Measurements from ENCODE around the gene PTER. TPM values are rescaled to one million over a fixed set of nuclear protein-coding genes. Genes with fewer than 3 reads are reported as not detected.

PTER gene
- total RNA-seq, 2 experiments from 2014 or later = 12.8 to 14.1 TPM

DNA sequence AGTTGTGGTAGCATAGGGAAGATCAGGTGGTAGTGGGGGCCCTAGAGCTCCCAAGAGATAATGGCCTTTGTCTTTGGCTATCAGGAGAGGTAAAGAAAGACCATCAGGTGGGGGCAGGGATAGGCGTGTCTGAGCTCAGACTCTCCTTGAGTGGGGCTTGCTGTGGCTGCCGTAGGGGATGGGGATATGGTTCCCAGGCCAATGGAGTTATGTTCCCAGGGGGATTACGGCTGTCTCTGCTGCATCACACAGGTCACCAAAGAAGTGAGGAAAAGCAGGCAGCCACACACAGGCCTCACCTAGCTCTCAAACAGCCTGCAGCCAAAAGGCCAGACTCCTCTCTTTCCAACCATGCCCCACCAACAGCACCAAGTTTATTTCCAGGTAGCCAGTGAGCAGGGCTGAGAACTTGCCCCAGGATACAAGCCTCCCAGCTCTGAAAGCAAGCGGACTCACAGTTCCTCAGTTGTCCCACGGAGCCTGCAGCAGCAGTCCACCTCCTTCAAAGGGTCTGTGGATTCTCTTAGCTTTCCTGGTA is 122.5 kb downstream of the PTER start:
- H3K27ac Mint-ChIP-seq = no peak overlapping the region
- peaks cover 18% of the 10 kb centered on the region for H3K27me3 Mint-ChIP-seq (ENCODE audit: low read depth)
- ChIA-PET POLR2A (no interaction called here), CTCF (no interaction called here)
- H3K4me3 Mint-ChIP-seq = no peak overlapping the region
- ATAC-seq (no peak), DNase-seq (no peak)
- H3K36me3 Mint-ChIP-seq (ENCODE audit: low read depth) = no peaks in the 10 kb centered on the region
- no peaks in the 10 kb centered on the region for H3K4me1 Mint-ChIP-seq (ENCODE audit: low read depth)
- no peaks in the 10 kb centered on the region for H3K9me3 Mint-ChIP-seq (ENCODE audit: insufficient read depth)

DNA sequence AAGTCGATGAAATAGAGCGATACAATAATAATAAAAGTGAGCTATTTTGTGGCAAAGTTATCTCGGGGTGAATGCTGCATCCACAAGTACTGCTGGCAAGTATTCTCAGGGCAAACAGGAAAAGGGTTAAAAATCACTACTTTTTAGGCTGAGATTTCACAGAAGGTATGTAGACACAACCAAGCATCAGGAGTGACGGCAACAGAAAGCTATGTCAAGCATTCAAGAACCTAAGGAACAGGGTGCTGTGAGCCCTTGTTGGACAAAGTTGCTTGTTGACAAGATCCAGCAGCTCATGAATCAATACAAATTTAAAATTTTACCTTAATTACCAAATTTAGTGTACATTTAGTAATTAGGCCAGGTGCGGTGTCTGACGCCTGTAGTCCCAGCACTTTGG is 126.1 kb downstream of the PTER start:
- ChIA-PET POLR2A (no interaction called here), CTCF (no interaction called here)
- H3K9me3 Mint-ChIP-seq (ENCODE audit: insufficient read depth) = no peaks in the 10 kb centered on the region
- no peak overlapping the region for H3K27ac Mint-ChIP-seq
- H3K4me1 Mint-ChIP-seq (ENCODE audit: low read depth) = no peaks in the 10 kb centered on the region
- DNase-seq = no peak
- no peaks in the 10 kb centered on the region for H3K36me3 Mint-ChIP-seq (ENCODE audit: low read depth)
- peaks cover 9% of the 10 kb centered on the region for H3K27me3 Mint-ChIP-seq (ENCODE audit: low read depth)
- H3K4me3 Mint-ChIP-seq = no peak overlapping the region
- no peak for ATAC-seq

Other genes with a start within 250 kb of the PTER start
- gene C1QL3, start 84.9 kb downstream of the PTER start, total RNA-seq = not detected